Stimulated activated CD4-positive, alpha-beta T cell treated with anti-CD3 and anti-CD28 coated beads, Interleukin-1b, Interleukin-23, amount 100 ng/mL, for 48 hours (primary cell): ENCODE data around the gene ZNF624.

ENCODE experiments used
- DNase-seq: peaks from one replicate; pipeline ENCODE4 v3.0.0-alpha.2; 2020

Gene ZNF624

DNA sequence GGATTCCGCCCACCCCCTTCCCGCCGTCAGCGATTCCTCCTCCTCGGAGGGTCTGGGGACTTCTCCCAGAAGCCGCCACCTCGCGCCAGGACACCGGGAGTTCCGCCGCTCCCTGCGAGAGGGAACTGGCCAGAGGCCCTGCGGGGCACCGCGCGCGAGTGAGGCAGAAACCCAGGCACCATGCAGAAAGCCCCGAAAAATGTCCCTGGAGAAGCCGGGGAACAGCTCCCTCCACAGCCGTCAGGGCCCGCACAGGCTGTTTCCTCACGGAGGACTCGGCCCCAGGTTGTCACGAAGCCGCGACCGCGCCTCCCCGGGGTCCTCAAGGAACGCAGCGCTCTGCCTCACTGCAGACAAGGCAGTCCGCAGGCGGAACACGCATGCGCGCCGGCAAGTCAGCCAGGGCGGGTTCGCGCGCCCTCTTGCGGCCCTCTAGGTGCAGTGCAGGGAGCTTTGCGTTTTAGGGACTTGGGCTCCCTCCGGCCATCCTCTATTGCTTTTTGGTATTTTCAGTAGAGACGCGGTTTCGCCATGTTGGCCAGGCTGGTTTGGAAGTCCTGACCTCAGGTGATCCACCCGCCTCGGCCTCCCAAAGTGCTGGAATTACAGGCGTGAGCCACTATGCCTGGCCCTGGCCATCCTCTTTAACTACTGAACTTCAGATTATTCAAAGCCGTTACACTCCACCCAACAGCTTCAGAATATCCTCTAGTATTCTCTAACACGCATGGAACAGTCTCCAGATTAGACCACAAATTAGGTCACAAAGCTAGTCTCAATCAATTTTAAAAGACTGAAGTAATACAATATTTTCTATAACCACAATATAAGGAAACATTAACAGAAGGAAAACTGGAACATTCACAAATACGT is 64.3 kb downstream of the ZNF624 start:
- DNase-seq, result peak; percentile 92

DNA sequence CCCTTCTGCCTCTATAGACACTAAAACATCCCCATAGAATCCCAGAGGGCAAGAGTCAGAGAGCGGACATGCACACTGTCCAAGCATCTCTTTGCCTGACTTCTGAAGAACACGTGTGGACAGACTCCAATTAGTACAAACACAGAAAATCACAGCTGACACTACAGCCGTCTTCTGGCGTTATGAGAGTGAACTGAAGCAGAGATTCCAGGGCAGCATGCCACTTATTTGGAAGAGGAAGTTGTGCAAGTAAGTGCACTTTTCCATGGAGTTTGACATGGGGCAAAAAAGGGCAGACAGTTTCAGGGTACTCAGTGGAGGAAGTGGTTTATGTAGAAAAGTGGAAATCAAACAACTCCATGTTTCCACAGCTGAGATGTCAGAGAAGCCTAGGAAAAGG is 67.9 kb downstream of the ZNF624 start:
- DNase-seq, result no peak

DNA sequence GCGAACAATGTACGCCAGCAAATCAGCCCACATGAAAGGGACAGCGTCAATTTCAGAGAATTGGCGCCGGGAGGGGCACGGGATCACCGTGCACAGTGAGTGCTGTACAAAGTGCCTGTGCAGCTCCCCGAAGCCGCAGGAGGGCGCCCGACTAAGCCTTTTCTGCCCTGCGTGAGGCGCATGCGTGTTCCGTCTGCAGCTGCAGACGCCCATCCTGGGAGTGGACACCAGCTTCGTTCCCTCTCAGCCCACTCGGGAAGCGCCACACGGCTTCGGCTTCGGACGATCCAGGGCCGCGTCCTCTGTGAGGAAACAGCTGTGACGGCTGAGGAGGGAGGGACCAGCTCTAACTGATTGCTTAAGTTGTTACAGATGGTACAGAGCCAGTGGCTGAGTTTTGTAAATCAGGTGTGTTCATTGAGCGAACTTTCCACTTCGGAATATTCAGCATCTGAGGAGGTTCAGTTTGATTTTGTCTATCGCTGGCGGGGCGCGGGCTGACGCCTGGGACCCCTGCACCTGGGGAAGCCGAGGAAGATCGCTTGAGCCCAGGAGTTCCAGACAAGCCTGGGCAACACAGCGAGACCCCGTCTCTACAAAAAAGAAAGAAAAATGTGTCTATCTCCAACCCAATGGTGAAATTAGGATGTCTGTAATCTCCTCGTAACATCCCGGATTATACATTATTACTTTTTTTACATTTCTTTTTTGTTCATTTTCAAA is 69.2 kb downstream of the ZNF624 start:
- DNase-seq, result peak; percentile 94

DNA sequence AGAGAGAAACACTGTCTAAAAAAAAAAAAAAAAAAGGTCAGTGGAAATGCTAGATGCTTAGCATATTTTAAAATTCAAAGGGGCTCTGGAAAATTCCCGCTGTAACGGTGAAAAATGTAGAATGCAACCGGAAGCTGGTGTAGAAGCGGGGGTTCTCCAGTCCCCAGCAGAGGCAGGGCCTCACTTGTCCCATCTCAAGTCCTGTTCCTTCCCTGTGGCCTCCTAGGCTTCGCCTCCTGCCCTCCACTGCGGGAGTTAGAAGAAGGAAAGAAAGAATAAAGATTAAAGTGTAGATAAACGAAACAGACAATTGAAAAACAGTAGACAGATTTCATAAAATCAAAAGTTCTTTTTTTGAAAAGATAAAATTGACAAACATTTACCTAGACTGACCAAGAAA is 69.9 kb downstream of the ZNF624 start:
- no peak for DNase-seq

GRCh38 chr17:16573466-16573865 is 80.2 kb downstream of the ZNF624 start:
- no peak for DNase-seq
